ENCODE measurements around the gene NSD2. TPM values are rescaled to one million over a fixed set of nuclear protein-coding genes. Genes with fewer than 3 reads are reported as not detected.

The NSD2 gene
- total and polyA plus RNA-seq, 9 of the 15 experiments (the other 6 are each of a cell fraction or from before 2014, with no cell fraction given), result 6.4 to 126 (median 58.8) TPM

- TF ChIP-seq HNRNPL (IDR thresholded peaks at IDR 0.05; ENCODE audit: low read depth, low read length) (no peak), NFIC (IDR thresholded peaks at IDR 0.05) (peak; percentile 91), POLR2G (IDR thresholded peaks at IDR 0.05; ENCODE audit: low read depth, low read length) (0 out of 2 replicates have a peak, but pooled peaks have one; percentile 38), NFIX (CRISPR knock-in tag; IDR thresholded peaks at IDR 0.05; ENCODE audit: low read depth) (peak; percentile 51), ARID3B (CRISPR knock-in tag; IDR thresholded peaks at IDR 0.05; ENCODE audit: borderline replicate concordance) (no peak)
- CTCF ChIA-PET (ENCODE audit: low intra/inter-chr PET ratio), result interaction anchor here (1.6 kb wide), 1 partner anchor 74 kb away, joined by 8 read pairs; no protein-coding TSS in a partner anchor
Measured at GRCh38 chr4:1825326-1825725, 45.9 kb upstream of the NSD2 start.

More at GRCh38 chr4:1825326-1825725, 45.9 kb upstream of the NSD2 start:
- H3K79me2 ChIP-seq (ENCODE audit: control insufficient read depth, insufficient read depth, low read length), result no peaks in the 10 kb centered on the region; the same call in 2 of the 3 replicates
- no peak overlapping the region for H3K9ac ChIP-seq (ENCODE audit: insufficient read depth in 1 of 2, low read depth in 2 of 2, low read length in 2 of 2)
- DNase-seq (ENCODE audit: extremely low read depth in 1 of 4, low spot score in 3 of 4), result no peak
- no peaks in the 10 kb centered on the region for H3K9me1 ChIP-seq (ENCODE audit: control insufficient read depth, insufficient read depth, low read length)
- H3K4me3 ChIP-seq, result no peak overlapping the region
- H3K27me3 ChIP-seq (ENCODE audit: control insufficient read depth in 2 of 2, insufficient read depth in 2 of 2, low read length in 2 of 2), result no peaks in the 10 kb centered on the region
- no TSS peak for BruUV-seq (replicated peaks)
- in situ Hi-C loops (cut with MboI) (no loop called here), intact Hi-C loops (cut with micrococcal nuclease) (no loop called here)
- WGBS (ENCODE audit: insufficient coverage, low coverage, missing lambda C conversion rate), result 96% methylated on average over 14 of the region's 19 CpGs
- no peak overlapping the region for H3K4me2 ChIP-seq (ENCODE audit: insufficient read depth, low read length)
- peaks cover 4% of the 10 kb centered on the region; the same call in 1 of the 2 replicates for H4K20me1 ChIP-seq (replicated peaks; ENCODE audit: control insufficient read depth, insufficient read depth, low read length)
- H3K4me1 ChIP-seq (replicated peaks in 1 of 2; ENCODE audit: control insufficient read depth in 2 of 2, insufficient read depth in 2 of 2, low read length in 2 of 2), result peaks cover 0 to 3% of the 10 kb centered on the region in 2 experiments; a peak in 3 of 5 replicates
- no peak for ATAC-seq
- no peak for FAIRE-seq
- H3K36me3 ChIP-seq (ENCODE audit: control insufficient read depth, insufficient read depth, low read length), result peaks cover 76% of the 10 kb centered on the region; the same call in 2 of the 3 replicates
- no peak overlapping the region for H2AFZ ChIP-seq (ENCODE audit: low read depth, low read length)
- no peak overlapping the region for H3K27ac ChIP-seq (ENCODE audit: extremely low read depth, low read depth, low read length)
- no peaks in the 10 kb centered on the region for H3K9me3 ChIP-seq (replicated peaks; ENCODE audit: control insufficient read depth, insufficient read depth, low read depth, low read length)
- POLR2A ChIA-PET, result interaction anchor here (1.1 kb wide), 1 partner anchor 9 kb away, joined by 4 read pairs; no protein-coding TSS in a partner anchor

Measured in K562 (cell line).